WERI-Rb-1 (cell line): ENCODE measurements around the gene RABEP1.

Source experiments
- DNase-seq: peaks from one replicate; pipeline ENCODE4 v3.0.0-alpha.2; 2020
- H3K27ac ChIP-seq: fragments of 250-450 bp; sonication (Bioruptor Pico); 2 replicates; pipeline ENCODE4 v1.5.1; 2020; ENCODE audit warnings: mild to moderate bottlenecking, moderate library complexity
- H3K27me3 ChIP-seq: fragments of 250-450 bp; sonication (Bioruptor Pico); 2 replicates; pipeline ENCODE4 v1.5.1; 2021; ENCODE audit warnings: mild to moderate bottlenecking, low read depth, moderate library complexity; ENCODE audit not compliant: insufficient read depth, severe bottlenecking
- H3K36me3 ChIP-seq: fragments of 250-450 bp; sonication (Bioruptor Pico); 2 replicates; pipeline ENCODE4 v1.5.1; 2020; ENCODE audit warnings: mild to moderate bottlenecking, moderate library complexity
- H3K4me3 ChIP-seq: 2 replicates; pipeline ENCODE4 v1.5.1; 2011; ENCODE audit warnings: low read depth, mild to moderate bottlenecking, control low read depth, low read length
- H3K9me3 ChIP-seq: fragments of 250-450 bp; sonication (Bioruptor Pico); 2 replicates; pipeline ENCODE4 v1.5.1; 2021; ENCODE audit warnings: mild to moderate bottlenecking, moderate library complexity; ENCODE audit not compliant: severe bottlenecking
- TF ChIP-seq, protein P1 (sequence below): IDR thresholded peaks from 2 replicates; pipeline ENCODE4 v1.5.1; 2011; ENCODE audit warnings: low read depth, mild to moderate bottlenecking, control low read depth, inconsistent platforms, low read length

RABEP1 gene

DNA sequence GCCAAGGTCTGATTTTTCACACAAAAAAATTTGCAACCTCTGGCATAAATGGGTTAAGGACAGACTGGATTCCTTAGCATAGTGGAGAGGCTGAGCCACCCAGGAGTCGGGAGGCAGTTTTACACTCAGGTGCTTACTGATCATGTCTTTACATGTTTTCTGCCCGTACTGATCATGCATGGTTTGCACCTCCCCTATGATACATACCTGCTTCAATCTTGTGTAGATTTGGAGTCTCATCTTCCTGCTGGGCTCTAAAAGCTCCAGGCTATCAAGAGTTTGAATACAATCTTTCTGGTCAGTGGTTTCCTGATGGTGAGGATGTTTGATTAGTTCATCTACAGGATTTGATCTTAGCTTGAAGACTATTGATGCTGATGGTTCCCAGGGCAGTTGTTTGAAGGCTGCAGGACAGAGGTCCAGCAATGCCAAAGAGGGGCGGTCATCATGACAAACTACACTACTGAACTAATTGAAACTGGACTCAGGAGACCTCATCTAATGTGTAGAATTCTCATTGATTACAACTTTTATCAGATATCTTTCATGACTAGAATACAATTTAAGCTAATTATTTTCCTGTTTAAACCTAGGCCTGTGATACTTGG lies 150.0 kb downstream of the RABEP1 start:
- H3K27ac ChIP-seq: no peak overlapping the region
- no peaks in the 10 kb centered on the region for H3K27me3 ChIP-seq
- no peak overlapping the region for H3K4me3 ChIP-seq
- no peak for DNase-seq
- peaks cover 98% of the 10 kb centered on the region for H3K36me3 ChIP-seq
- H3K9me3 ChIP-seq: no peaks in the 10 kb centered on the region
- TF ChIP-seq, protein P1, sequence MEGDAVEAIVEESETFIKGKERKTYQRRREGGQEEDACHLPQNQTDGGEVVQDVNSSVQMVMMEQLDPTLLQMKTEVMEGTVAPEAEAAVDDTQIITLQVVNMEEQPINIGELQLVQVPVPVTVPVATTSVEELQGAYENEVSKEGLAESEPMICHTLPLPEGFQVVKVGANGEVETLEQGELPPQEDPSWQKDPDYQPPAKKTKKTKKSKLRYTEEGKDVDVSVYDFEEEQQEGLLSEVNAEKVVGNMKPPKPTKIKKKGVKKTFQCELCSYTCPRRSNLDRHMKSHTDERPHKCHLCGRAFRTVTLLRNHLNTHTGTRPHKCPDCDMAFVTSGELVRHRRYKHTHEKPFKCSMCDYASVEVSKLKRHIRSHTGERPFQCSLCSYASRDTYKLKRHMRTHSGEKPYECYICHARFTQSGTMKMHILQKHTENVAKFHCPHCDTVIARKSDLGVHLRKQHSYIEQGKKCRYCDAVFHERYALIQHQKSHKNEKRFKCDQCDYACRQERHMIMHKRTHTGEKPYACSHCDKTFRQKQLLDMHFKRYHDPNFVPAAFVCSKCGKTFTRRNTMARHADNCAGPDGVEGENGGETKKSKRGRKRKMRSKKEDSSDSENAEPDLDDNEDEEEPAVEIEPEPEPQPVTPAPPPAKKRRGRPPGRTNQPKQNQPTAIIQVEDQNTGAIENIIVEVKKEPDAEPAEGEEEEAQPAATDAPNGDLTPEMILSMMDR: no peak

DNA sequence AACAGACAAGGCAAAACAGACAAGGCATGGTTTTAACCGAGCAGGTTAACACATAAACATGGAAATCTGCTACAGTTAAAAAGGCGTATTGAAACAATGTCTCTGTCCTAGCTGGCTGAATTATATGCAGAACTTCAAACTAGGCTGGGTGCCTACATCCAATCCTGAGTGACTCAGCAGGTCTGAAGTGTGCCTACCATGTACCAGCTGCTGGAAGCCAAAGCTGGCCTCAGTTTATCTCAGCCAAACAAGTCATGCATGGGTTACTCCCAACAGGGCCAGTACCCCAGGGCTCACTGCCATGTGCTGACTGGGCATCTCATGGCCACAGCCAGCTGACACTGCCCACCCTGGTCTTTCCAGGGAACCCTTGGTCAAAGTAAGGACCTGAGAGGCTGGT lies 152.9 kb downstream of the RABEP1 start:
- Histone ChIP-seq H3K4me3 (no peak overlapping the region), H3K27ac (peak overlapping the region; percentile 72), H3K9me3 (no peaks in the 10 kb centered on the region), H3K36me3 (peaks cover 78% of the 10 kb centered on the region), H3K27me3 (no peaks in the 10 kb centered on the region)
- peak; percentile 19 for DNase-seq
- TF ChIP-seq, protein P1: no peak
